Globus pallidus (tissue), 1 donor: ENCODE data around the gene CSRP1.
"Not testable (repeated sequence)": the region's sequence is repeated elsewhere in the genome, so short reads cannot be mapped to it uniquely, and the experiment has no call there.

ENCODE experiments used
- DNase-seq: peaks from one replicate; pipeline ENCODE4 v3.0.0-alpha.2; 2015; ENCODE audit warnings: low spot score

CSRP1 gene

GRCh38 chr1:201506557-201507359, at the start of gene CSRP1:
Gene CSRP1 (minus strand): TSS chr1:201507123. CDS start chr1:201496303, 10,820 bp downstream.
- peak; percentile 96 for DNase-seq

- DNase-seq: no peak
Observed at GRCh38 chr1:201555593-201555945, 48.6 kb upstream of the CSRP1 start.

- no peak for DNase-seq
Observed at GRCh38 chr1:201554789-201555592, 48.1 kb upstream of the CSRP1 start.

- DNase-seq: no peak
Observed at GRCh38 chr1:201554190-201554600, 47.3 kb upstream of the CSRP1 start.

GRCh38 chr1:201553496-201554189, 46.7 kb upstream of the CSRP1 start:
- DNase-seq: no peak

GRCh38 chr1:201552941-201553351, 46.0 kb upstream of the CSRP1 start:
- peak; percentile 78 for DNase-seq

GRCh38 chr1:201551877-201552731, 45.2 kb upstream of the CSRP1 start:
- peak; percentile 97 for DNase-seq

- DNase-seq: no peak
Observed at GRCh38 chr1:201551096-201551495, 44.2 kb upstream of the CSRP1 start.

- not testable (repeated sequence) for DNase-seq
Observed at GRCh38 chr1:201549522-201549921, 42.6 kb upstream of the CSRP1 start.

GRCh38 chr1:201545851-201546492, 39.0 kb upstream of the CSRP1 start:
- peak; percentile 47 for DNase-seq

- DNase-seq: no peak
Observed at GRCh38 chr1:201544710-201545109, 37.8 kb upstream of the CSRP1 start.

- no peak for DNase-seq
Observed at GRCh38 chr1:201543871-201544642, 37.1 kb upstream of the CSRP1 start.

- DNase-seq: no peak
Observed at GRCh38 chr1:201542309-201543035, 35.5 kb upstream of the CSRP1 start.

GRCh38 chr1:201540846-201541735, 34.2 kb upstream of the CSRP1 start:
- no peak for DNase-seq

- DNase-seq: peak; percentile 93
Observed at GRCh38 chr1:201539561-201540431, 32.9 kb upstream of the CSRP1 start.

GRCh38 chr1:201538612-201539551, 32.0 kb upstream of the CSRP1 start, which contains the start of gene NAV1:
Gene NAV1 (plus strand): TSS chr1:201539127. CDS start chr1:201622885, 83,758 bp downstream.
- peak; percentile 80 for DNase-seq
